ENCODE results near the gene ACTRT2.

GRCh38 chr1:2981981-2982614 lies 39.2 kb upstream of the ACTRT2 start:
- TF ChIP-seq CTCF (IDR thresholded peaks at IDR 0.05): no peak
- TF ChIP-seq POLR2A (IDR thresholded peaks at IDR 0.05): no peak

Data from adrenal gland (tissue), 5 donors.